NT2/D1 (cell line): Measurements from ENCODE around the gene OR2T1.
"Not testable (repeated sequence)": the region's sequence is repeated elsewhere in the genome, so short reads cannot be mapped to it uniquely, and the experiment has no call there.

Source experiments
- DNase-seq: peaks from one replicate; pipeline ENCODE4 v3.0.0-alpha.2; 2011; ENCODE audit warnings: low read depth, low spot score
- H3K27me3 ChIP-seq: 2 replicates; pipeline ENCODE4 v1.6.0; 2011; ENCODE audit warnings: mild to moderate bottlenecking; ENCODE audit not compliant: insufficient read length, insufficient read depth
- H3K36me3 ChIP-seq: 2 replicates; pipeline ENCODE4 v1.6.1; 2011; ENCODE audit warnings: mild to moderate bottlenecking, low read length, mixed read lengths; ENCODE audit not compliant: insufficient read depth, insufficient read length
- H3K4me1 ChIP-seq: 2 replicates; pipeline ENCODE4 v1.5.1; 2011; ENCODE audit not compliant: insufficient read depth, insufficient read length
- H3K4me3 ChIP-seq: 2 replicates; pipeline ENCODE4 v1.5.1; 2011; ENCODE audit warnings: low read depth; ENCODE audit not compliant: insufficient read length
- H3K9ac ChIP-seq: 2 replicates; pipeline ENCODE4 v1.6.0; 2011; ENCODE audit warnings: low read depth; ENCODE audit not compliant: insufficient read length
- H3K9me3 ChIP-seq: 2 replicates; pipeline ENCODE4 v1.5.1; 2011; ENCODE audit warnings: mild to moderate bottlenecking, low read length; ENCODE audit not compliant: insufficient read depth
- SUZ12 ChIP-seq: IDR thresholded peaks from 2 replicates; pipeline ENCODE4 v1.6.1; 2011; ENCODE audit not compliant: insufficient read length, insufficient read depth; ENCODE audit errors: extremely low read depth
- YY1 ChIP-seq: IDR thresholded peaks from 2 replicates; pipeline ENCODE4 v1.6.1; 2011; ENCODE audit not compliant: insufficient read length, insufficient read depth
- ZNF274 ChIP-seq: IDR thresholded peaks from 2 replicates; pipeline ENCODE4 v1.6.1; 2011; ENCODE audit warnings: mild to moderate bottlenecking, low read depth, low read length

The OR2T1 gene

DNA sequence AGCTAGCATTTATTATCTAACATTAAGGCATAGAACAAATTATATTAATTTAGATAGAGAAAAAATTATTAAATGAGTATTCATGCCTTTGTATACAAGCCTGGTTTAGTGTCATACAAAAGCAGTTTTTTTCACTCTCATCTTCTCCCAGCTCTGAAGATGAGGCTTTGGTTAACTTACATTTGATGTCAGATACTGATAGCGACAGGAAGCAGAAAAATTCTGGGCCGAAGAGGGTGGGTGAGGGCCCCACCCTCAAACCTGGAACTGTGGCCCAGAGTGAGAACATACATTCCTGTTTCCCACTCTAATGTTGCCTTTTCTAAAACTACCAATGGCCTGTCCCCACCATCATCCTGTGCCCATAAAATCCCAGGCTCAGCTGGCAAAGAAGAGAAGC is 15.0 kb downstream of the OR2T1 start:
- H3K4me1 ChIP-seq: no peaks in the 10 kb centered on the region
- H3K9me3 ChIP-seq: peaks cover 30% of the 10 kb centered on the region
- no peaks in the 10 kb centered on the region for H3K27me3 ChIP-seq
- no peak for TF ChIP-seq ZNF274
- no peak for TF ChIP-seq SUZ12
- TF ChIP-seq YY1: no peak
- DNase-seq: no peak
- no peak overlapping the region for H3K4me3 ChIP-seq
- no peaks in the 10 kb centered on the region for H3K36me3 ChIP-seq
- H3K9ac ChIP-seq: no peak overlapping the region

- H3K36me3 ChIP-seq: no peaks in the 10 kb centered on the region
- peaks cover 39% of the 10 kb centered on the region for H3K9me3 ChIP-seq
- DNase-seq: no peak
- H3K27me3 ChIP-seq: no peaks in the 10 kb centered on the region
- no peak overlapping the region for H3K9ac ChIP-seq
- TF ChIP-seq SUZ12: no peak
- no peak for TF ChIP-seq YY1
- no peak for TF ChIP-seq ZNF274
- H3K4me1 ChIP-seq: no peaks in the 10 kb centered on the region
- no peak overlapping the region for H3K4me3 ChIP-seq
Observed at GRCh38 chr1:248421384-248421783, 18.5 kb downstream of the OR2T1 start.

GRCh38 chr1:248427526-248428191 is 24.8 kb downstream of the OR2T1 start:
- not testable (repeated sequence) for H3K36me3 ChIP-seq, H3K9ac ChIP-seq, H3K4me3 ChIP-seq, H3K4me1 ChIP-seq, H3K27me3 ChIP-seq, DNase-seq
- H3K9me3 ChIP-seq: peaks cover 12% of the 10 kb centered on the region; the same call in 1 of the 2 replicates

DNA sequence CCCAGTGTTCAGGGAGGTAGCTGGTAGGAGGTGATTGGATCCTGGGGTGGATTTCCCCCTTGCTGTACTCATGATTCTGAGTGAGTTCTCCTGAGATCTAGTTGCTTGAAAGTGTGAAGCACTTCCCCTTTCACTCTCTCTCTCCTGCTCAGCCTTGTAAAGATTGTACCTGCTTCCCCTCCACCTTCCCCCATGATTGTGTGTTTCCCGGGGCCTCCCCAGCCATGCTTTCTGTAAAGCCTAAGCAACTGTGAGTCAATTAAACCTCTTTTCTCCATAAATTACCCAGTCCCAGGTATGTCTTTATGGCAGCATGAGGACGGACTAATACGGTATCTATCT is 25.3 kb downstream of the OR2T1 start:
- not testable (repeated sequence) for H3K36me3 ChIP-seq, H3K4me3 ChIP-seq, H3K4me1 ChIP-seq, H3K9ac ChIP-seq, H3K27me3 ChIP-seq, H3K9me3 ChIP-seq, DNase-seq

DNA sequence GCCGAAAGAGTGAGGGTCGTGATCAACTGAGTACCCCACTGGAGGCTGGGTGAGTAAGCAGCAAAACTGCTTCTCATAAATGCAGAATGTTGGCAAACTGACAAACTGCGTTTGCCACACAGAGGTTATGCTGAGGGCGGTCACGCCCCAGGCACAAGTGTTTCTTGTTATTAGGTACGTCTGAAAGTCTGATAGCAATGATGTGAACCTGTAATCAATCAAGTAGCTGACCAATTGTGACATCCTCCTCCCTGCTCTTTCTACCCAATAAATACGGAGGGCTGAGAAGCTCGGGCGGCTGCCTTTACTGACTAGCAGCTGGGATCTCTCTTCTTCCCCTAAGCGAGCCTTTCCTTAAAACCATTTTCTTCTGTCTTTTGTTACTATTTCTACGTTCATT is 28.8 kb downstream of the OR2T1 start:
- not testable (repeated sequence) for H3K36me3 ChIP-seq, H3K27me3 ChIP-seq, H3K4me3 ChIP-seq, DNase-seq, H3K9me3 ChIP-seq, H3K9ac ChIP-seq, H3K4me1 ChIP-seq

DNA sequence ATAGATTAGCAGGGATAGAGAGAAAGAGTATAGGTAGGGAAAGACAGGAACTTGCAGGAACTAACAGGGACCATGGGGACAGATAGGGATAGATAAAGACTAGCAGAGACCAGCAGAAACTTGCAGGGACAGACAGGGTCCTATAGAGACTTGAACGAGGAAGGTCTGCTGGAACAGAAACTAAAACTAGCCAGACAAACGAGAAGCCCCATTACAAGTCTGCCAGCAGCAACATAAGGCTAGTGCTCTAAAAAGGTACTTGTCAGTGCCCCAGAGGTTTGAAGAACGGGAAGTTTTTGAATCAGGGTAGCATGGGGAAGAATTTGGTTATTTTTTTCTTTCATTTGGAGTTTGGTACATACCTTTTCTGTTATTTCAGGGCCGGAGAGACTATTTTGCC is 29.4 kb downstream of the OR2T1 start:
- H3K27me3 ChIP-seq, H3K4me3 ChIP-seq, H3K4me1 ChIP-seq, H3K36me3 ChIP-seq, H3K9ac ChIP-seq, H3K9me3 ChIP-seq, DNase-seq: not testable (repeated sequence)

GRCh38 chr1:248433811-248434415 is 31.1 kb downstream of the OR2T1 start:
- H3K9me3 ChIP-seq, H3K4me3 ChIP-seq, H3K27me3 ChIP-seq, H3K4me1 ChIP-seq, H3K36me3 ChIP-seq, H3K9ac ChIP-seq, DNase-seq: not testable (repeated sequence)

DNA sequence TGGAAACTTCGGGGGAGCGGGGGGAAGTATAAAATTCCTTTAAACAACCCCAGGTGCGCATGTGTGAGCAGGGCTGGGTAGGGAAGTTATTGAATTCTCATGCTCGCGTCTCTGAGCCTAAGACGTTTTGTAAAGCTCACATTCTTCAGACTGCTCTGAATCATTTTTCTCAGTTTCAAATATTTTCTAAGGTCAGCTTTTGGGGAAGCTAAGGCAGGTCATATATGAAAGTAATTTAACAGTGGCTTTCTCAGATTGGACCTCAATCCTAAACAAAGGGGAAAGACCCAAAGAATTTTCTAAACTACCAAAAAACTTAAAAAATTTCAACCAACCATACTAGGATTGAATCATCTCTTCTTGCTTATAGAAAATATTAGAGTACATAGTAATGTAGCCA is 32.1 kb downstream of the OR2T1 start:
- H3K9me3 ChIP-seq, H3K4me3 ChIP-seq, H3K4me1 ChIP-seq, H3K36me3 ChIP-seq, DNase-seq, H3K27me3 ChIP-seq, H3K9ac ChIP-seq: not testable (repeated sequence)

- H3K27me3 ChIP-seq, H3K4me1 ChIP-seq, DNase-seq, H3K36me3 ChIP-seq, H3K9me3 ChIP-seq, H3K4me3 ChIP-seq, H3K9ac ChIP-seq: not testable (repeated sequence)
Observed at GRCh38 chr1:248436303-248436702, 33.5 kb downstream of the OR2T1 start.

DNA sequence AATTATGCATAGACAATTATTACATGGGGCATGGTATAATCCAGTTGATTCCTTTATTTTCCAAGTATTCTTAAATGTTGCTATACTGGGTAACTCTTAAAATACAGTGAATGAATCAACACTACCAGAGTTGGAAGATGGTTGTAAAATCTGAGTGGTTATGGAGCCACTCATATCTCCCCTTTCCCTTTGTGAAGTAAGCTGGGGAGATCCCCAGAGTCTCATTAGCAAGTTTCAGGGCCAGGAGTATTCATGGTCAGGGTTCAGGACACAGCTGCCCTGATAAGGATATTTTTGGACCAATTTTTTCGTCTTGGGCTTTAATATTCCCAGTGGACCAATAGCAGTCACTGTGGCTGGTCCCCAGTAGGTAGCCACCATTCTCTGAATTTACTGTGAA is 35.8 kb downstream of the OR2T1 start:
- not testable (repeated sequence) for H3K27me3 ChIP-seq, DNase-seq, H3K9me3 ChIP-seq, H3K4me1 ChIP-seq, H3K4me3 ChIP-seq, H3K36me3 ChIP-seq, H3K9ac ChIP-seq

GRCh38 chr1:248439283-248439682 is 36.4 kb downstream of the OR2T1 start:
- H3K27me3 ChIP-seq, H3K9me3 ChIP-seq, H3K4me3 ChIP-seq, H3K9ac ChIP-seq, DNase-seq, H3K36me3 ChIP-seq, H3K4me1 ChIP-seq: not testable (repeated sequence)
